ENCODE results near the gene MYLK4.

The MYLK4 gene

DNA sequence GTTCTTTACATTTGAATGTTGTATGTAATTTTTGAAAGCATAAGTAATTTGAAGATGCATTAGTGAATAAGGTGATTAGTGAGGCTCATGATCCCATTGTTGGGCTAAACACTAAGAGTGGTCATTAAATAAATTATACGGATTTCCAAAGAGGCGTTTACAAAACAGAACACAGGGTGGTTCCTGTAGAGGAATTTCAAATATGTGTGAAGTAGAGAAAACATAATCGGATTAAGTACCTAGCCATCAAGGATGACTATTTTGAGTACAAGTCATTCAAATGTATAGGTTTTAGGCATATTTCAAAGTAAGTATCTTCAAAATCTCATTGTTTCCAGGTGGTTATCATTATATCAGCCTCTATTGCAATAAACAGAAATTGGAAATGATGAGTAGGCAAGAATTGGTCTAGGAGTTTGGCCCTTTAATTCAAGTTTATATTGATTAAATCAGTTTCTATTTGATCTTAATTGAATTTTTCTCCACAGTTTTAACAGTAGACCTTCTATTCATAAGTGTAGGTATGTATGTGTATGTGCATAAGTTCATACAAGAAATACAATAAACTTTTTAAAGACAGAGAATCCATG lies 94.8 kb downstream of the MYLK4 start:
- no peak for DNase-seq

GRCh38 chr6:2653369-2654032 lies 97.2 kb downstream of the MYLK4 start:
- no peak for DNase-seq

DNA sequence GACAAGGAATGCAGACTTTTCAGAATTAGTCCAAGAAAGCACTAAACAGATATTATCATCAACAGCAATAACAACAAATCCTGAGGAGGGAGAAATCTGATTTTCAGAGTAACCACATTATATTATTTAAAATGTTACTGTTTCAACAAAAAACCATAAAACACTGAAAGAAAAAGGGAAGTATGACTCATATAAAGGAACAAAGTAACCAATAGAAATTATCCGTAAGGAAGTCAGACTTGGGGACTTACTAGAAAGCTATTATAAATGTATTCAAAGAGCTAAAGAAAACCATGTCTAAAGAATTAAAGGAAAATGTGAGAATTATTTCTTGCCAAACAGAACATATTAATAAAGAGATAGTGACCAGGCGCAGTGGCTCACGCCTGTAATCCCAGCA lies 98.1 kb downstream of the MYLK4 start:
- DNase-seq: no peak

DNA sequence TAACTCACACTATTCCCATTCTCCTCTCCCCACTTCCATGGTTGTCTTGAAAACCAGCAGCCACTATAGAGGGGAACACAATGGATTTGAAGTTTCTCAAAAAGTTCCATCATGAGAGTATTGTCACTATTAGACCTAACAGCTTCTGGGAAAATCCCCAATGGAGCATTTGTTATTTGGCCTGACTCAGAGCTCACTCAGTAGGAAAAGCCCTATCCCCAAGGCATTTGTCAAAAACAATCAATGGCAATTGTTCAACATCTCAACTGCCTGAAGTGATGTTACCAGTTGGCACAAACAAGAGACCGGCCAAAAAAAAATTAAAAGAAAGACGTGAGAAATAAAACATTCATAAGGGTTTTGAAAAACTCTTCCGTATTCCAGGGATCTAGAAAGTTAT lies 98.8 kb downstream of the MYLK4 start:
- no peak for DNase-seq

GRCh38 chr6:2651536-2651935 lies 99.2 kb downstream of the MYLK4 start:
- DNase-seq: no peak

- no peak for DNase-seq
Observed at GRCh38 chr6:2646346-2646745, 104.4 kb downstream of the MYLK4 start.

DNA sequence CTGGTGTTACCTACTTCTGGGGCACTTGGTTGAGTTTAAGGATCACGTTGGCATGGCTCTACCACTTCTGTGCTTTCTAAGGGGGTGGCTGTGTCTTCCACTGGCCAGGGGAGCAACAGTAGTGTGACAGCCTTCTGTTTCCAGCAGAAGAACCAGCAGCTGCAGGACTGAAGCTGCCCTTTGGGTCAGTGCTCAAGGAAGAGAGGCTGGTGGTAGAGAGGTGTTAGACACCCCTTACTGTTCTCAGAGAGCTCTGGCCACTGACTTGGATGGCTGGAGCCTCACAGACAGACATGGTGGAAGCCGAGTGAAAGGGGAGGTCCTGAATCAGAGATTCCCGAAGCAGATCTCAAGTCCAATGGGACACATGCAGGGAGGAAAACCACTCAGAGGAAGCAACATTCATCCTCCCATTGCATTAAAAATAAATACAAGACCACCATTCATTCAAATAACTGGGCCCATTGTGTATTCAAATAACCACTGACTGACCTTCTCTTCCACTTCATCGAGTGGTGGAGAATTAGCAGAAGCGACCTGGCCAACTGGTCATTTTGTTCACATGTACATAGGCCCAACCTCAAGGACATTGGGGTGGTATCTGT lies 106.7 kb downstream of the MYLK4 start:
- no peak for DNase-seq

- DNase-seq: no peak
Observed at GRCh38 chr6:2643130-2643529, 107.6 kb downstream of the MYLK4 start.

- DNase-seq: no peak
Observed at GRCh38 chr6:2641044-2641725, 109.5 kb downstream of the MYLK4 start.

GRCh38 chr6:2640551-2640950 lies 110.2 kb downstream of the MYLK4 start:
- DNase-seq: no peak

DNA sequence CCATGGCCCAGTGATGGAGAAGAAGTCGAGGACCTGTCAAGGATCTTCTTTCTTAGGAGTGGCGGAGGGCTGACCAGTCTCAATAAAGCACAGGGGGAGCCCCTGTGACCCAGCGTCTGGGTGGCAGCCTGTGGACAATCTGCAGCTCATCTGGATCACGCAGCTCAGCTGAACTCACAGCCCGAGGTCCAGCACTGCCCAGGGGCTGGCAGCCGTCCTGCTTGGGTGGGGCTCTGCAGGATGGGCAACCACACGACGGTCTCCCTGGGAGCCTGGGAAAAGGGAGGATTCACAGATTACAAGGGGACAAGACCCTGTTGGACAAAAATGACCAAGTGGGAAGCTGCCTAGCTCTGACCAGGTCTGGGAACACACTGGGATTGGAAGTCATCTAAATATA lies 110.8 kb downstream of the MYLK4 start:
- DNase-seq: no peak

- no peak for DNase-seq
Observed at GRCh38 chr6:2639167-2639566, 111.6 kb downstream of the MYLK4 start.

- DNase-seq: no peak
Observed at GRCh38 chr6:2636672-2637071, 114.0 kb downstream of the MYLK4 start.

GRCh38 chr6:2635911-2636310 lies 114.8 kb downstream of the MYLK4 start:
- DNase-seq: no peak

DNA sequence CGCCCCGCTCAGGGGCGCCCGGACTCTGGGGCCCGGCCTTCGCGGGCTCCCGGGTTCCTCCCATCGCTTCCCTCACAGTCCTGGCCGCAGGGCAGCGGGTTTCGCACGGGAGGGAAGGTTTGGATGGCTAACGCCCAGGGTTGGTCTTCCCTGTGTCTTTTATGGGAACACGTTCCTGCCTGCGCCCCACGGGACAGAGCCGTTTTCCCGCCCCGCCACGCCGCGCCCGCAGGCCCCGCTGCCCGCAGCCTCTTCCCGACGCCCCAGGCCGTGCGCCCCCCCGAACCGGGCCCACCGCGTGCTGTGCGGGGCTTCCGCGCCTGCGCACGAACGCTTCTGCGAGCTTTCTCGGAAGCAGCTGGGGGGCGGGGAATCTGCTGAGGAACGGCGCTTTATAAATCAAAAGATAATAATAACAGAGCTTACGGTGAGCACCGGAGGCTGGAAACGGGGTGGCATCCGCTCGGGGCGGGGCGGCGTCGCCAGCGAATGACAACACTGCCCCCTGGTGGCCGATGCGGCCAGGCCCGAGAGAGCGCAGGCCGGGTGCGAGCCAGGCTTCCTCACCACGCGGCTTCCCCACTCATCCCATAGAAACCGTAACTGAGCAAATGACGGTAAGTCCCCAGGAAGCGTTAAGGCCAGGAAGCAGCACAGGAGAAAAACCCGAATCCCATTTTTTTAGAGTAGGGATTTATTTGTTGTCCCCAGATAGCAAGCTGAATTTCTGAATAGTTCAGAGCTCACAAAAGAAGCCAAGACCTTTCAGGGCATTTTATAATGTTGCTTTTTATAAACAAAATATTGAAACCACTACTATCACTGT lies 116.4 kb downstream of the MYLK4 start:
- DNase-seq: peak; percentile 81

DNA sequence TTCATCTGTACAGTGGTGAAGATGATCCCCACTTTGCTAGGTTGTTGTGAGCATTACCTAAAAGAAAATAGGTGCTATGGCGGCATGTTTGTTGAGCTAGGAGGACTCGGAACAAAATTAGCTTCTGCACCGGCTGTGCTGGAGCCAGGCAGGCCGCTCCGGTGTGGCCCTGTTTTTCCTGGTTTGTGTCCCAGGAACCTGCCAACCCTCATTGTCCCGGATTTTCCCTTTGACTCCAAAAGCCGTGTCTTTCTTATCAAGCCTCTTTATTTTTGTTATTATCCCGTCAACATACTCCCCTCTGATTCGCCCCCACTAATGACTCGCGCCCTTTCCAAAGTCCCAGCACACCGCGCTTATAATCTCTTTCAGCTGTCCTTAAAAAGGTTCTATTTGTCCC lies 117.0 kb downstream of the MYLK4 start:
- DNase-seq: no peak

- no peak for DNase-seq
Observed at GRCh38 chr6:2632976-2633584, 117.6 kb downstream of the MYLK4 start.

- no peak for DNase-seq
Observed at GRCh38 chr6:2632368-2632767, 118.4 kb downstream of the MYLK4 start.

GRCh38 chr6:2630891-2631571 lies 119.7 kb downstream of the MYLK4 start:
- no peak for DNase-seq

- DNase-seq: no peak
Observed at GRCh38 chr6:2630359-2630758, 120.4 kb downstream of the MYLK4 start.

DNA sequence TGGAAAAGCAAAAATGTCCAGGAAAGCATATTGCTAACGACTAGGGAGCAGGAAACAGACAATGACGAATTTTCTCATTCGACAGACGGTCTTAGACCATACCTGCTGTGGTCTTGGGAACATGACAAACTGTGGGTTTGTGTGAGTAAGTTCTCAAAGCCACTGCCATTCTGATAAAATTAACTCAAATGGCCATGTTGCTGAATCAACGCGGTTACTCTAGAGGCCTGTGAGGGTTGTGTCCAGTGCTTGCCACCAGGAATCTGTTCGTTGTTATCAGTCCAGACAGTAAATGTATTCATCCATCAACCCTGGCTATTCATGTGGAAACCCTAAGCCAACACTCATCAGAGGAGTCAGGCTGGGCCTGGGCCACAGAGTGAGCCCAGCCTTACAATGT lies 124.3 kb downstream of the MYLK4 start:
- no peak for DNase-seq

- no peak for DNase-seq
Observed at GRCh38 chr6:2625581-2625980, 125.1 kb downstream of the MYLK4 start.

All from NCI-H2171 (cell line).